Tibial nerve (tissue), 4 donors: ENCODE measurements around the gene MAB21L4.

Experiments used
- EP300 ChIP-seq, 2 donors: sonication (generic); formaldehyde crosslinking; IDR thresholded peaks; one replicate each; pipeline ENCODE4 v1.6.1; 2017; ENCODE audit warnings: antibody characterized with exemption in 2 of 2, mild to moderate bottlenecking in 1 of 2
- POLR2A ChIP-seq, 2 donors: fragments of 450-650 bp; IDR thresholded peaks; one replicate each; pipeline ENCODE4 v1.6.1; 2017; ENCODE audit warnings: antibody characterized with exemption in 2 of 2, mild to moderate bottlenecking in 2 of 2, moderate library complexity in 2 of 2
- TF ChIP-seq, protein P1 (sequence below), 5 experiments: fragments of 200-600 bp in 3 of 5; fragments of 450-650 bp in 2 of 5; sonication (generic) in 3 of 5; IDR thresholded peaks; one replicate each; pipeline ENCODE4 v1.5.1; 2016 to 2019; ENCODE audit warnings: antibody characterized with exemption in 5 of 5, mild to moderate bottlenecking in 3 of 5, moderate library complexity in 2 of 5

DNA sequence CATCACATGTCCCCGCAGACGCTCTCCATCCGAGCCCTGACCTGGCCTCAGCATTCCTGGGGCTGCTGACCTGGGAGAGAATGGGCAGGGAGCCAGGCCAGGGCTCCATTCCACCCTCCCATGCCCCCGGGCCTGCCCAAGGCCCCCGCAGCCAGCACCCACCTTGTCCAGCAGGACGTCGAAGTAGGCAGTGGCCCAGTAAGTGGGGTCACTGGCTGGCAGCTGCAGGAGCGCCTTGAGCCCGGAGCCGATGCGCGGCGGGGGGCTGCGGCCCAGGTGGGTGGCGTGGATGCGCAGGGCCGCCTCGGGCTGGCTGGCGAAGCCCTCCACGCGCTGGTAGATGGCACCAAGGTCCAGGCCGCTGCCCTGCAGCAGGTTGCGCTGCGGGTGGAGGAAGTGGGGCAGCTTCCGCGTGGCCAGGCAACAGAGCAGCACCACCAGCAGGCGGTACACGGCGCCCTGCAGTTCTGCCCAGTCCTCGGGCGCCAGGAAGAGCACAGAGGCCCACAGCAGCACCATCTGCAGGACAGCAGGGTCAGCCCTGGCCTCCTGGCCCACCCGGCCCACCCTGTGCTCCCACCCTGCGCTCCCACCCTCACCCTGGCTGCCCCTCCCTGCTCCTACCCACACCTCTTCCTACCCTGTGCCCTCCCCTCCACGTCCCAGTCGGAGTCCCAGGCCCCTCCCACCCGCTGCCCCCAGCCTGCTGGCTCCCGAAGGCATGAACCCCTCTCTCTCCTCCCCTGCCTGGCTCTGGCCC, 7.6 kb downstream of the MAB21L4 start:
- TF ChIP-seq, protein P1, sequence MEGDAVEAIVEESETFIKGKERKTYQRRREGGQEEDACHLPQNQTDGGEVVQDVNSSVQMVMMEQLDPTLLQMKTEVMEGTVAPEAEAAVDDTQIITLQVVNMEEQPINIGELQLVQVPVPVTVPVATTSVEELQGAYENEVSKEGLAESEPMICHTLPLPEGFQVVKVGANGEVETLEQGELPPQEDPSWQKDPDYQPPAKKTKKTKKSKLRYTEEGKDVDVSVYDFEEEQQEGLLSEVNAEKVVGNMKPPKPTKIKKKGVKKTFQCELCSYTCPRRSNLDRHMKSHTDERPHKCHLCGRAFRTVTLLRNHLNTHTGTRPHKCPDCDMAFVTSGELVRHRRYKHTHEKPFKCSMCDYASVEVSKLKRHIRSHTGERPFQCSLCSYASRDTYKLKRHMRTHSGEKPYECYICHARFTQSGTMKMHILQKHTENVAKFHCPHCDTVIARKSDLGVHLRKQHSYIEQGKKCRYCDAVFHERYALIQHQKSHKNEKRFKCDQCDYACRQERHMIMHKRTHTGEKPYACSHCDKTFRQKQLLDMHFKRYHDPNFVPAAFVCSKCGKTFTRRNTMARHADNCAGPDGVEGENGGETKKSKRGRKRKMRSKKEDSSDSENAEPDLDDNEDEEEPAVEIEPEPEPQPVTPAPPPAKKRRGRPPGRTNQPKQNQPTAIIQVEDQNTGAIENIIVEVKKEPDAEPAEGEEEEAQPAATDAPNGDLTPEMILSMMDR (IDR thresholded peaks at IDR 0.05) = no peak
- no peak for TF ChIP-seq POLR2A (IDR thresholded peaks at IDR 0.05)
- TF ChIP-seq EP300 (IDR thresholded peaks at IDR 0.05) = no peak
